Gastrocnemius medialis (tissue), 4 donors: ENCODE measurements around the gene PLXNA2. TPM values are rescaled to one million over a fixed set of nuclear protein-coding genes. Genes with fewer than 3 reads are reported as not detected.

Experiments used
- ATAC-seq, 2 donors: fragments of 150-250 bp; one replicate each; pipeline ENCODE4 v1.9.1; 2016
- DNase-seq, 2 donors: peaks; one replicate each; pipeline ENCODE4 v3.0.0-alpha.2; 2019
- H3K27ac ChIP-seq, 4 donors: fragments of 200-600 bp; sonication (generic); 1 replicate in 1 of 4; 2 replicates in 3 of 4; pipeline ENCODE4 v1.5.1; 2016 to 2018; ENCODE audit warnings: mild to moderate bottlenecking in 2 of 4, moderate library complexity in 1 of 4
- H3K27me3 ChIP-seq, 3 donors: fragments of 200-600 bp; sonication (generic) in 2 of 3; 1 replicate in 1 of 3; 2 replicates in 2 of 3; pipeline versions ENCODE4 v1.5.1 to v1.6.0; 2016 to 2019; ENCODE audit warnings: mild to moderate bottlenecking in 1 of 3, moderate library complexity in 1 of 3
- H3K36me3 ChIP-seq, 2 donors: fragments of 200-600 bp; sonication (generic) in 1 of 2; one replicate each; pipeline ENCODE4 v1.5.1; 2017 to 2018
- H3K4me1 ChIP-seq, 2 donors: fragments of 200-600 bp; sonication (generic) in 1 of 2; one replicate each; pipeline ENCODE4 v1.5.1; 2016 to 2017; ENCODE audit warnings: mild to moderate bottlenecking in 2 of 2
- H3K4me3 ChIP-seq, 4 donors: fragments of 200-600 bp; sonication (generic) in 3 of 4; 1 replicate in 1 of 4; 2 replicates in 3 of 4; pipeline ENCODE4 v1.5.1; 2016 to 2019; ENCODE audit warnings: mild to moderate bottlenecking in 2 of 4
- H3K9me3 ChIP-seq, 3 donors: fragments of 200-600 bp; sonication (generic) in 2 of 3; 1 replicate in 1 of 3; 2 replicates in 2 of 3; pipeline ENCODE4 v1.5.1; 2016 to 2019
- POLR2A ChIP-seq, 2 donors: fragments of 450-650 bp; IDR thresholded peaks; one replicate each; pipeline ENCODE4 v1.6.1; 2017; ENCODE audit warnings: antibody characterized with exemption in 2 of 2, mild to moderate bottlenecking in 2 of 2, moderate library complexity in 2 of 2
- in situ Hi-C, 4 donors: fragments of 200-750 bp; cut with MboI; loops; one replicate each; pipeline versions ENCODE4 v1.15.0 to v1.8.0; 2017; ENCODE audit warnings: low sequenced_read_pairs in 4 of 4
- intact Hi-C: fragments of 100-400 bp; cut with DNase I; formaldehyde crosslinking; loops from one replicate; pipeline ENCODE4 v1.15.1; 2023; ENCODE audit warnings: low total_unique reads
- total RNA-seq, 4 donors: library from RNA; depleted of rRNA; stranded (reverse); fragments of >200 nt; gene quantifications; one replicate each; pipeline versions ENCODE4 v1.1.0 to v1.2.3, GENCODE V29; 2016
- TF ChIP-seq, protein P1 (sequence below), 5 experiments: fragments of 450-650 bp in 3 of 5; fragments of 200-600 bp in 2 of 5; sonication (generic) in 2 of 5; IDR thresholded peaks in 4 of 5; conservative IDR thresholded peaks in 1 of 5; 1 replicate in 4 of 5; 2 replicates in 1 of 5; pipeline ENCODE4 v1.5.1; 2016 to 2019; ENCODE audit warnings: antibody characterized with exemption in 5 of 5, mild to moderate bottlenecking in 3 of 5, moderate library complexity in 3 of 5

PLXNA2 gene
- total RNA-seq, 4 donors from 2014 or later = 12.4 to 20.0 (median 16.2) TPM

DNA sequence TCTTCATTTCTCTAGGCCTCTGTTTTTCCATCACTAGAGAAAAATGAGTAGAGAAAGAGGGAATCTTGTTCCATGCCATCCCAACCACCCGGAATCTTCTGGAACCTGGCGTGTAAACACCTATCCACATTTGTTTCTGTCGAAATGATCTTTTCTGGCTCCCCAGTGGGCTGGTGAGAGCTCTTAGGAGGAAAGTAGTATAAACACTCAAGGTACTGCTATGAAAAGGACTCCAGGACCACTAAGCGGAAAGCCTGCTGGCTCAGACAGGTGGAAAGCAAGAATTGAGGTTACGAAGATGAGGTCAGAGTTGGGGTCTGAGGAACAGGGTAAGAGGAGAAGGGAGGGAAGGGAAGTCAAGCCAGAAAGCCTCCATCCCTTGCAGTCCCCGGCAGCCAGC lies 90.8 kb downstream of the PLXNA2 start:
- in situ Hi-C loops = no loop called here
- Histone ChIP-seq H3K36me3 (no peaks in the 10 kb centered on the region), H3K27me3 (no peaks in the 10 kb centered on the region), H3K4me1 (peaks cover 75 to 93% of the 10 kb centered on the region in 2 donors), H3K27ac (peak overlapping the region in 3 of 4 donors; percentile 1 to 9 (median 8)), H3K9me3 (no peaks in the 10 kb centered on the region), H3K4me3 (no peak overlapping the region)
- TF ChIP-seq POLR2A (IDR thresholded peaks at IDR 0.05) = no peak
- TF ChIP-seq, protein P1, sequence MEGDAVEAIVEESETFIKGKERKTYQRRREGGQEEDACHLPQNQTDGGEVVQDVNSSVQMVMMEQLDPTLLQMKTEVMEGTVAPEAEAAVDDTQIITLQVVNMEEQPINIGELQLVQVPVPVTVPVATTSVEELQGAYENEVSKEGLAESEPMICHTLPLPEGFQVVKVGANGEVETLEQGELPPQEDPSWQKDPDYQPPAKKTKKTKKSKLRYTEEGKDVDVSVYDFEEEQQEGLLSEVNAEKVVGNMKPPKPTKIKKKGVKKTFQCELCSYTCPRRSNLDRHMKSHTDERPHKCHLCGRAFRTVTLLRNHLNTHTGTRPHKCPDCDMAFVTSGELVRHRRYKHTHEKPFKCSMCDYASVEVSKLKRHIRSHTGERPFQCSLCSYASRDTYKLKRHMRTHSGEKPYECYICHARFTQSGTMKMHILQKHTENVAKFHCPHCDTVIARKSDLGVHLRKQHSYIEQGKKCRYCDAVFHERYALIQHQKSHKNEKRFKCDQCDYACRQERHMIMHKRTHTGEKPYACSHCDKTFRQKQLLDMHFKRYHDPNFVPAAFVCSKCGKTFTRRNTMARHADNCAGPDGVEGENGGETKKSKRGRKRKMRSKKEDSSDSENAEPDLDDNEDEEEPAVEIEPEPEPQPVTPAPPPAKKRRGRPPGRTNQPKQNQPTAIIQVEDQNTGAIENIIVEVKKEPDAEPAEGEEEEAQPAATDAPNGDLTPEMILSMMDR (IDR thresholded peaks at IDR 0.05 in 4 of 5, conservative IDR thresholded peaks at IDR 0.05 in 1 of 5) = no peak
- DNase-seq (no peak), ATAC-seq (no peak)
- intact Hi-C loops = no loop called here

DNA sequence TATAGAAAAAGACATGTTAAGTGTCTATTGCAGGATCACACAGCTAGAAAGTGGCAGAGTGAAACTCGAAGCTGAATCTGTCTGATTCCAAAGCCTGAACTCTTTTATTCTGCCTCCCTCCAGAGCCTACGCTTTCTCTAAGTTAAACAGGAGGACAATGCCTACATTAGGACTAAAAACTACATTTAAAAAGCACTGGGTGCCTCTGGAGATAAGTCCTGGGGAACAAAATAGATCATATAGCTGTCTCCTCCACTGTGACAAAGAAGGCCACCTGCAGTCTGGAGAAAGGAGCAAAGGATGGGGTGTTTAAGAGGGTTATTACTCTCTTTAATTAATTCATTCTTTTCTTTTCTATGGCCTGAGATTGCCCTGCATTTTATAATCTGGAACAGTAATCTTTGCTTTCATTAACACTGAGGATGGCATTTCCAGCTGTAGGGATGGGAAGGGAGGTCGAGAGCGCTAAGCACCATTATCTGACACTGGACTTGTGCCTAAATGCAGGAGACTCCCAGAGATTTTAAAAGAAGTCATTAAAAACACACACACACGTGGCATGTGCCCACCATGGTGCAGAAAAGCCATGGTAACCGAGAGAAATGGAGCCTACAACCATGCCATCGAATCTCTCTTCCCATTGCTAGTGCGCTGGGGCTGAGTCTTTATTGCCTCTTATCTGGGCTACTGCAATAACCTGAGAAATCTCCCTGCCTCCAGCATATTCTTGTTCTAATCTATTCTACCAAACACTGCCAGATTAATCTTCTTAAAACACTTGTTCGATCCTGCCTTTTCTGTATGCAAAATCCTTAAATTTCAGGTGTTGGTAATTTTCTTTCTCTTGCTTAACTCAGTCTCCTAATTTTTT lies 92.2 kb downstream of the PLXNA2 start:
- H3K27me3 ChIP-seq = no peaks in the 10 kb centered on the region
- no peaks in the 10 kb centered on the region for H3K36me3 ChIP-seq
- DNase-seq (no peak), ATAC-seq (no peak)
- H3K27ac ChIP-seq = no peak overlapping the region
- in situ Hi-C loops = no loop called here
- no peaks in the 10 kb centered on the region for H3K9me3 ChIP-seq
- H3K4me3 ChIP-seq = no peak overlapping the region
- intact Hi-C loops = no loop called here
- peaks cover 63 to 86% of the 10 kb centered on the region in 2 donors for H3K4me1 ChIP-seq
- TF ChIP-seq POLR2A (IDR thresholded peaks at IDR 0.05) = no peak
- TF ChIP-seq, protein P1 (IDR thresholded peaks at IDR 0.05 in 4 of 5, conservative IDR thresholded peaks at IDR 0.05 in 1 of 5) = no peak

DNA sequence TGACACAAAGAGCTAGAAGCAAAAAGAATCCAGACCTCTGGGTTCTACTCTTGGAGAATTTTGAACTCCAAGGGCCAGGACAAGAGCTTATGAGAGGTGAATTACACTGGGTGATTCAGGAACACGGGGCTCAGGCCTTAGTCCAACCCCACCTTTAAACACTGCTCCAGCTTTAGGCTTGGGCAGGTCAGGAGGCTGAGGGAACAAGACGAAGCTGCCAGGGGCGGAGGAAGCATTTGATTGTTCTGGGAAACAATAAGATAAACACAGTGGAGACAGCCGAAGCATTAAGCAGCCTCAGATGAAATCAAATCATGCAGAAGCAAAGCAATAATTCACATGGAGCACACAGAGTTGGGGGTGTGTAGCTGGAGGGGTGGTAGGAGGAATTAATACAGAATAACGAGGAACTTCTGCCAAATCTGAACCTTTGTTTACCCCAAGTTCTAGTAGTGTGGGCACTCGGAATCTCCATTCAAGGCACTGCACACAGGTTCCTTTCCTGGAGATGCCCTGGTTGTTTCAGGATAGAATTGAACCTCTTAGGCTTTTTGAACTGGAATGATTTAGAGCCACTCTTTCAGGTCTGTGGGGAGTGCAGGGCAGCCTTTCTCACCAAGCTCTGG lies 93.2 kb downstream of the PLXNA2 start:
- intact Hi-C loops = no loop called here

GRCh38 chr1:208149776-208150514 lies 94.2 kb downstream of the PLXNA2 start:
- Histone ChIP-seq H3K4me3 (no peak overlapping the region), H3K36me3 (no peaks in the 10 kb centered on the region), H3K27ac (peak overlapping the region in 2 of 4 donors; percentile 23 to 46), H3K4me1 (peaks cover 64 to 88% of the 10 kb centered on the region in 2 donors), H3K9me3 (no peaks in the 10 kb centered on the region), H3K27me3 (no peaks in the 10 kb centered on the region)
- TF ChIP-seq, protein P1 (IDR thresholded peaks at IDR 0.05 in 4 of 5, conservative IDR thresholded peaks at IDR 0.05 in 1 of 5) = no peak
- no peak for TF ChIP-seq POLR2A (IDR thresholded peaks at IDR 0.05)
- intact Hi-C loops (no loop called here), in situ Hi-C loops (no loop called here)
- DNase-seq (no peak), ATAC-seq (no peak)

More for the DNA sequence above, 93.2 kb downstream of the PLXNA2 start:
- DNase-seq (no peak), ATAC-seq (no peak)
- Histone ChIP-seq H3K27ac (peak overlapping the region in 3 of 4 donors; percentile 23 to 46 (median 32)), H3K4me3 (no peak overlapping the region), H3K9me3 (no peaks in the 10 kb centered on the region), H3K27me3 (no peaks in the 10 kb centered on the region), H3K4me1 (peaks cover 66 to 86% of the 10 kb centered on the region in 2 donors), H3K36me3 (no peaks in the 10 kb centered on the region)
- in situ Hi-C loops = no loop called here
- TF ChIP-seq, protein P1 (IDR thresholded peaks at IDR 0.05 in 4 of 5, conservative IDR thresholded peaks at IDR 0.05 in 1 of 5) = no peak
- no peak for TF ChIP-seq POLR2A (IDR thresholded peaks at IDR 0.05)
